GM06990 (cell line): ENCODE results near the gene KIF6.
"Not testable (repeated sequence)": the region's sequence is repeated elsewhere in the genome, so short reads cannot be mapped to it uniquely, and the experiment has no call there.

Experiments
- DNase-seq: peaks from one replicate; pipeline ENCODE4 v3.0.0-alpha.2; 2011; ENCODE audit not compliant: insufficient read length; ENCODE audit errors: extremely low read depth
- H3K27me3 ChIP-seq: replicated peaks from 2 replicates; pipeline ENCODE4 v1.6.0; 2011; ENCODE audit warnings: low read length; ENCODE audit not compliant: control insufficient read depth, insufficient read depth
- H3K36me3 ChIP-seq: 2 replicates; pipeline ENCODE4 v1.5.1; 2011; ENCODE audit warnings: low read length; ENCODE audit not compliant: control insufficient read depth, insufficient read depth
- H3K4me3 ChIP-seq: replicated peaks from 2 replicates; pipeline ENCODE4 v1.5.1; 2011; ENCODE audit warnings: low read depth, mild to moderate bottlenecking, control low read depth, low read length
- TF ChIP-seq, protein P1 (sequence below): IDR thresholded peaks from 2 replicates; pipeline ENCODE4 v1.5.1; 2011; ENCODE audit warnings: low read length, control low read depth, mild to moderate bottlenecking, inconsistent platforms; ENCODE audit not compliant: insufficient read depth, poor library complexity, severe bottlenecking

Gene KIF6

DNA sequence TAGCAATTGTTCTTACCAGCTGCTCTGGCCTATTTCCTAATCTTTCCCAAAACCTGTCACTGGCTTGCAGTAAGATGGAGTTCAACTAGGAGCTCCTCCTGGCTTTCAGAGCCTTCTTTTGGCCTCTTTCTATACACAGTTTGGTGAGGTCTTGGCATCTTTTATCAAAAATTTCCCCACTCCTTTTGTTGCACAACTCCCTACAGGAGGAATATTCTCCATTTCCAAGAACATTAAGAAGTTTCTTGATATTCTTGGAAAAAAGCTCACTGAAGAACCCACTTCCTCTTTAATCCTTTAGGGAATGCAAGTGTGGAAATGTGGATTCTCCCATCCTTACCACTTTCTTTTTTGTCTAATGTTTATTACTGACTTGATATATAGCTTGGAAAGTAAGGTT is 231.4 kb downstream of the KIF6 start:
- H3K4me3 ChIP-seq = no peak overlapping the region
- no peaks in the 10 kb centered on the region for H3K36me3 ChIP-seq
- H3K27me3 ChIP-seq = peaks cover 1% of the 10 kb centered on the region; the same call in 1 of the 2 replicates
- no peak for DNase-seq
- TF ChIP-seq, protein P1, sequence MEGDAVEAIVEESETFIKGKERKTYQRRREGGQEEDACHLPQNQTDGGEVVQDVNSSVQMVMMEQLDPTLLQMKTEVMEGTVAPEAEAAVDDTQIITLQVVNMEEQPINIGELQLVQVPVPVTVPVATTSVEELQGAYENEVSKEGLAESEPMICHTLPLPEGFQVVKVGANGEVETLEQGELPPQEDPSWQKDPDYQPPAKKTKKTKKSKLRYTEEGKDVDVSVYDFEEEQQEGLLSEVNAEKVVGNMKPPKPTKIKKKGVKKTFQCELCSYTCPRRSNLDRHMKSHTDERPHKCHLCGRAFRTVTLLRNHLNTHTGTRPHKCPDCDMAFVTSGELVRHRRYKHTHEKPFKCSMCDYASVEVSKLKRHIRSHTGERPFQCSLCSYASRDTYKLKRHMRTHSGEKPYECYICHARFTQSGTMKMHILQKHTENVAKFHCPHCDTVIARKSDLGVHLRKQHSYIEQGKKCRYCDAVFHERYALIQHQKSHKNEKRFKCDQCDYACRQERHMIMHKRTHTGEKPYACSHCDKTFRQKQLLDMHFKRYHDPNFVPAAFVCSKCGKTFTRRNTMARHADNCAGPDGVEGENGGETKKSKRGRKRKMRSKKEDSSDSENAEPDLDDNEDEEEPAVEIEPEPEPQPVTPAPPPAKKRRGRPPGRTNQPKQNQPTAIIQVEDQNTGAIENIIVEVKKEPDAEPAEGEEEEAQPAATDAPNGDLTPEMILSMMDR = no peak

DNA sequence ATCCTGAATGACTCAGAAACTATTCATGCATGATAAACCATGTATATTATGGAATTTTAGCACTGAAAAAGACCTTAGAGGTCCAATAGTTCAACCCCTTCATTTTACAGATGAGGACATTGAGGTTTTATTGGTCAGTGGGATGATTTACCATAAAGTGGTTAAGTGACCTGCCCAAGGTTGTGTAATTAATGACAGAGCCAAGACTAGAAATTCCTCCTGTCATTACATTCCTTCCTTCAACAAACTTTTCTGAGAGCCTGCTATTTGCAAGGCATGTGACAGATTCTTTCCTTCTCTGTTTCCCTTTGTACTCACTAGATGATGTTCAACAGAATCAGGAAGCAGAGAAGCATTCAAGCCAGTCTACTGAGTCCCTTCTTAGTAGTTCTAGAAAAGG is 232.0 kb downstream of the KIF6 start:
- Histone ChIP-seq H3K36me3 (no peaks in the 10 kb centered on the region), H3K27me3 (peaks cover 1% of the 10 kb centered on the region; the same call in 1 of the 2 replicates), H3K4me3 (no peak overlapping the region)
- TF ChIP-seq, protein P1 = no peak
- DNase-seq = no peak

DNA sequence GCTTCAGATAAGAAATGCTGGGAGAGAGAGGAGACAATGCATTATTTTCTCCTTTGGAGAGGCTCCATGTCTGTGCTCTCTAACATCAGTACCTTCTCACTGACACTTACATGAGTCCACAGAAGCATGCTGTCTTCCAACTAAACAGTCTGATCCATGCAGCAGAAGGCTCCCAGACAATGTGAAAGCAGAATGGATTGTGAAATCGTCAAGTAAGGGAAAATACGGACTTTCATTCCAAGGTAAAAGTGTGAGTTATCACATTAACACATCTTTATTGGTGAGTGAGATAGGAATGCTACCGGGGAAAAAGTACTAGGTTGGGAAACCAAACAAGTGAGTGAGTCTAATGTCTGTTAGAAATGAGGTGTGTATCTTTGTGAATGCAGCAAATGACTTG is 235.1 kb downstream of the KIF6 start:
- no peaks in the 10 kb centered on the region for H3K36me3 ChIP-seq
- H3K27me3 ChIP-seq = no peaks in the 10 kb centered on the region
- DNase-seq = no peak
- no peak overlapping the region for H3K4me3 ChIP-seq
- TF ChIP-seq, protein P1 = no peak

DNA sequence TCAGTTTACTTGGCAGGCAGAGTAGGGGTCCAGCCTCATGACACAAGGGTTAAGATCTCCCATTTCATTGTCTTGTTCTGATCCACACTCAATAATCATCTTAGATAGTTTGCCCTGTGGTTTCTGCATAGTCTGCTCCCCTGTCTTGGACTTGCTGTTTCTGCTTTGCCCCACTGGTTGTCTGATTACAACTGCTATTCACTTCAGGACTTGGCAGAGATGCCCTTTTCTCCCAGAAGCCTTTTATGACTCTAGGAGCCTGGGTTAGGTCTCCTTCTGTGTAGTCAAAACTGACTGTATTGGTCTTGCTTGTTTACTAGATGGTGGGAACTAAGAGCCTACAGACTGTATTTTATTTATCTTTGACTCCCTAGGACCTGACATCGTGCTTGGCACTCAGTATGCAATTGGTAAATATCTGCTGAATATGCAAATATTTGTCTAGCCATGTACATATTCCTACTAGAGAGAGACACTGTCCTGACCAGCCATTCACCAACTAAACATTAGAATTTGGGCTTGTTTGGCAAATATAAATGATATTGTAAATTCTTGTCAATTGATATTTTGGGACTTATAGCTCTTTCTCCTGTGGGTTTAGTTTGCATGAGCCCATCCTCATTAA is 236.8 kb downstream of the KIF6 start:
- Histone ChIP-seq H3K27me3 (no peaks in the 10 kb centered on the region), H3K4me3 (no peak overlapping the region), H3K36me3 (no peaks in the 10 kb centered on the region)
- DNase-seq = no peak
- TF ChIP-seq, protein P1 = no peak

DNA sequence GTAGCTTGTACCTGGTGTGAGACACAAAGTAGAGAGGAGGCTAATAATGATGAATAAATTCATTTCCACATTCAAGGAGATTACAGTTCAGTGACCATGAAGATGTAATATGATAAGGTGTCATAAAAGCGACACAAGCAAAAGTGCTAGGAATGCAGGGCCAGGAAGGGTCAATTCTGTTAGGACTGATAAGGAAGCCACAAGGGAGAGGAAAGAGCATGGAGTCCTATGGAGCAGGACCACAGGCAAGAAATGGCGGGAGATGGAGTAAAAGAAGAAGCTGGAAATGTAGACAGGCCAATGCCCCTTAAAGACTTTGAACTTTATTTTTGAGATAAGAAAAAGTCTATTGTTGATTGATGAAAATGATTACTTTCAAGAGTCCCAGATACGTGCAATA is 240.9 kb downstream of the KIF6 start:
- TF ChIP-seq, protein P1 = no peak

DNA sequence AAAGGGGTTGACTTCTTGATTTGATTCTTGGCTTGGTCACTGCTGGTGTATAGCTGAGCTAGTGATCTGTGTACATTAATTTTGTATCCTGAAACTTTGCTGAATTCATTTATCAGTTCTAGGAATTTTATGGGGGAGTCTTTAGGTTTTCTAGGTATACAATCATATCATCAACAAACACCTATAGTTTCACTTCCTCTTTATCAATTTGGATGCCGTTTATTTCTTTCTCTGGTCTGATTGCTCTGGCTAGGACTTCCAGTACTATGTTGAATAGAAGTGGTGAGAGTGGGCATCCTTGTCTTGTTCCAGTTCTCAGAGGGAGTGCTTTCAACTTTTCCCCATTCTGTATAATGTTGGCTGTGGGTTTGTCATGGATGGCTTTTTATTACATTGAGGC is 245.4 kb downstream of the KIF6 start:
- DNase-seq, H3K36me3 ChIP-seq, H3K27me3 ChIP-seq, H3K4me3 ChIP-seq: not testable (repeated sequence)

More for the DNA sequence above, 240.9 kb downstream of the KIF6 start:
- Histone ChIP-seq H3K4me3 (no peak overlapping the region), H3K27me3 (no peaks in the 10 kb centered on the region), H3K36me3 (no peaks in the 10 kb centered on the region)
- no peak for DNase-seq
